Keratinocyte (primary cell): Measurements from ENCODE around the gene DAP3.
"Not testable (repeated sequence)": the region's sequence is repeated elsewhere in the genome, so short reads cannot be mapped to it uniquely, and the experiment has no call there.

Experiments
- CTCF ChIP-seq, 3 experiments: IDR thresholded peaks in 1 of 3; conservative IDR thresholded peaks in 1 of 3; optimal IDR thresholded peaks in 1 of 3; 2 replicates in 2 of 3; 3 replicates in 1 of 3; pipeline versions ENCODE3 to v1.5.1; 2011; ENCODE audit warnings: low read length in 3 of 3, mild to moderate bottlenecking in 3 of 3, moderate library complexity in 2 of 3, control low read depth in 1 of 3, inconsistent platforms in 1 of 3; ENCODE audit not compliant: insufficient read depth in 2 of 3; ENCODE audit errors: extremely low read depth in 1 of 3
- EZH2 ChIP-seq: IDR thresholded peaks from one replicate; pipeline ENCODE4 v1.6.1; 2012; ENCODE audit warnings: inconsistent platforms, mild to moderate bottlenecking, low read length, moderate library complexity

DNA sequence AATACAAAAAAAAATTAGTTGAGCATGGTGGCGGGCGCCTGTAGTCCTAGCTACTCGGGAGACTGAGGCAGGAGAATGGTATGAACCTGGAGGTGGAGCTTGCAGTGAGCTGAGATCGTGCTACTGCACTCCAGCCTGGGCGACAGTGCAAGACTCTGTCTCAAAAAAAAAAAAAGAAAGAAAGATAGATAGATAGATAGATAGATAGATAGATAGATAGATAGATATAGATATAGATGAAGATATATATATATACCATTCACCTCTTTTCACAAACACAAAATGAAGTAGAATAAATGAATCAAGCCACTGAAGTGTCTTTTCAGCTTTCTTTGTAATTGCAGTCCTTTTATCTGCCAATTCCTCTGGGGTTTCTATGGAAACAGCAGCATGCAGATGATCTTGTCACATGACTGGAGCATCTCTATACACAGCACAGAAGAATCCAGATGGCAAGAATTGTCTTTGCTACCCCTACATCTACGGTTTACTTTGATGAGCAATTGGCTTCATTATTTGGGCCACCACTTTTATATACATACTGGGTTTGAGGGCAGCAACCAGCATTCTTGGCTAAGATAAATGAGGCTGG, 29.7 kb downstream of the DAP3 start:
- TF ChIP-seq CTCF (optimal IDR thresholded peaks at IDR 0.05 in 1 of 3, IDR thresholded peaks at IDR 0.05 in 1 of 3, conservative IDR thresholded peaks at IDR 0.05 in 1 of 3; ENCODE audit: extremely low read depth in 1 of 3, insufficient read depth in 2 of 3, low read length in 3 of 3); EZH2: not testable (repeated sequence)
